Measurements from ENCODE around the gene EPOP. TPM values are rescaled to one million over a fixed set of nuclear protein-coding genes. Genes with fewer than 3 reads are reported as not detected.

EPOP gene
- total RNA-seq, 2 experiments from 2014 or later: 11.8 to 27.2 TPM

GRCh38 chr17:38663125-38663751 lies 11.5 kb downstream of the EPOP start:
- POLR2A ChIA-PET: interaction anchor here (0.5 kb wide), 1 partner anchor 80 kb away, joined by 7 read pairs; no protein-coding TSS in a partner anchor
- Histone ChIP-seq H3K9me2 (ENCODE audit: insufficient read depth, low read length) (no peaks in the 10 kb centered on the region), H3K4me1 (ENCODE audit: insufficient read depth, low read length, poor library complexity, severe bottlenecking) (peaks cover 6% of the 10 kb centered on the region), H3K36me3 (ENCODE audit: insufficient read depth, low read length) (no peaks in the 10 kb centered on the region), H3K9me3 (ENCODE audit: low read length) (no peaks in the 10 kb centered on the region), H3K27ac (ENCODE audit: low read depth, low read length, poor library complexity, severe bottlenecking) (no peak overlapping the region), H4K20me1 (ENCODE audit: insufficient read depth, low read length) (no peaks in the 10 kb centered on the region), H3K4me2 (ENCODE audit: low read length) (no peak overlapping the region), H3K79me2 (ENCODE audit: insufficient read depth, low read depth, low read length) (no peaks in the 10 kb centered on the region), H2AFZ (ENCODE audit: low read length) (no peak overlapping the region), H3K4me3 (ENCODE audit: low read depth, low read length, poor library complexity, severe bottlenecking) (no peak overlapping the region)
- TF ChIP-seq CTCF (conservative IDR thresholded peaks at IDR 0.05; ENCODE audit: low read length) (peak; percentile 92), EZH2phosphoT487 (IDR thresholded peaks at IDR 0.05; ENCODE audit: borderline replicate concordance, low read depth, low read length) (no peak)
- intact Hi-C loops (cut with micrococcal nuclease; ENCODE audit: unreplicated experiment): loop anchor here (5.0 to 10.0 kb wide), 2 partner anchors 56 to 238 kb away; partner anchors contain the start of genes ARHGAP23 and SRCIN1
- peak; percentile 78 for DNase-seq (ENCODE audit: low spot score)
- BruUV-seq (replicated peaks): no TSS peak
- CTCF ChIA-PET (ENCODE audit: unreplicated experiment): interaction anchor here (0.6 to 1.2 kb wide), 5 partner anchors 11 to 219 kb away, joined by 3 to 14 read pairs (median 3); no protein-coding TSS in a partner anchor

GRCh38 chr17:38660097-38661025 lies 14.4 kb downstream of the EPOP start:
- Histone ChIP-seq H2AFZ (ENCODE audit: low read length) (no peak overlapping the region), H3K4me3 (ENCODE audit: low read depth, low read length, poor library complexity, severe bottlenecking) (no peak overlapping the region), H3K79me2 (ENCODE audit: insufficient read depth, low read depth, low read length) (no peaks in the 10 kb centered on the region), H3K4me1 (ENCODE audit: insufficient read depth, low read length, poor library complexity, severe bottlenecking) (peaks cover 24% of the 10 kb centered on the region), H3K27ac (ENCODE audit: low read depth, low read length, poor library complexity, severe bottlenecking) (no peak overlapping the region), H3K4me2 (ENCODE audit: low read length) (no peak overlapping the region), H3K9me3 (ENCODE audit: low read length) (no peaks in the 10 kb centered on the region), H3K9me2 (ENCODE audit: insufficient read depth, low read length) (no peaks in the 10 kb centered on the region), H4K20me1 (ENCODE audit: insufficient read depth, low read length) (no peaks in the 10 kb centered on the region), H3K36me3 (ENCODE audit: insufficient read depth, low read length) (no peaks in the 10 kb centered on the region)
- ChIA-PET POLR2A (no interaction called here), CTCF (ENCODE audit: unreplicated experiment) (no interaction called here)
- no TSS peak for BruUV-seq (replicated peaks)
- TF ChIP-seq EZH2phosphoT487 (IDR thresholded peaks at IDR 0.05; ENCODE audit: borderline replicate concordance, low read depth, low read length): no peak
- TF ChIP-seq CTCF (conservative IDR thresholded peaks at IDR 0.05; ENCODE audit: low read length): no peak
- no peak for DNase-seq (ENCODE audit: low spot score)
- intact Hi-C loops (cut with micrococcal nuclease; ENCODE audit: unreplicated experiment): loop anchor here (5.0 to 10.0 kb wide), 2 partner anchors 53 to 236 kb away; partner anchors contain the start of genes ARHGAP23 and SRCIN1

All from OCI-LY7 (cell line).